ENCODE results near the gene IFI44L. TPM values are rescaled to one million over a fixed set of nuclear protein-coding genes. Genes with fewer than 3 reads are reported as not detected.

Gene IFI44L
- total RNA-seq, 2 donors from 2014 or later: 0.74 to 2.1 TPM

DNA sequence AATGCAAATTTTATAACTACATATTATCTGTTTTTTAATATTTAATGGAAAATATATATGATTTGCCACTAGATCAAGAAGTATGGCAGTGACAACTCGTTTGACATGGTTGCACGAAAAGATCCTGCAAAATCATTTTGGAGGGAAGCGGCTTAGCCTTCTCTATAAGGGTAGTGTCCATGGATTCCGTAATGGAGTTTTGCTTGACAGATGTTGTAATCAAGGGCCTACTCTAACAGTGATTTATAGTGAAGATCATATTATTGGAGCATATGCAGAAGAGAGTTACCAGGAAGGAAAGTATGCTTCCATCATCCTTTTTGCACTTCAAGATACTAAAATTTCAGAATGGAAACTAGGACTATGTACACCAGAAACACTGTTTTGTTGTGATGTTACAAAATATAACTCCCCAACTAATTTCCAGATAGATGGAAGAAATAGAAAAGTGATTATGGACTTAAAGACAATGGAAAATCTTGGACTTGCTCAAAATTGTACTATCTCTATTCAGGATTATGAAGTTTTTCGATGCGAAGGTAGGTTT lies 29.9 kb downstream of the IFI44L start:
- intact Hi-C loops (cut with DNase I): no loop called here
- Histone ChIP-seq H3K9ac (ENCODE audit: low read depth in 2 of 2, low read length in 2 of 2) (no peak overlapping the region), H3K36me3 (no peaks in the 10 kb centered on the region), H3K4me3 (peak overlapping the region; percentile 8), H3K9me3 (no peaks in the 10 kb centered on the region), H3K4me1 (no peaks in the 10 kb centered on the region), H3K27ac (peak overlapping the region; percentile 29), H3K27me3 (no peaks in the 10 kb centered on the region)
- DNase-seq: no peak
- TF ChIP-seq, protein P1, sequence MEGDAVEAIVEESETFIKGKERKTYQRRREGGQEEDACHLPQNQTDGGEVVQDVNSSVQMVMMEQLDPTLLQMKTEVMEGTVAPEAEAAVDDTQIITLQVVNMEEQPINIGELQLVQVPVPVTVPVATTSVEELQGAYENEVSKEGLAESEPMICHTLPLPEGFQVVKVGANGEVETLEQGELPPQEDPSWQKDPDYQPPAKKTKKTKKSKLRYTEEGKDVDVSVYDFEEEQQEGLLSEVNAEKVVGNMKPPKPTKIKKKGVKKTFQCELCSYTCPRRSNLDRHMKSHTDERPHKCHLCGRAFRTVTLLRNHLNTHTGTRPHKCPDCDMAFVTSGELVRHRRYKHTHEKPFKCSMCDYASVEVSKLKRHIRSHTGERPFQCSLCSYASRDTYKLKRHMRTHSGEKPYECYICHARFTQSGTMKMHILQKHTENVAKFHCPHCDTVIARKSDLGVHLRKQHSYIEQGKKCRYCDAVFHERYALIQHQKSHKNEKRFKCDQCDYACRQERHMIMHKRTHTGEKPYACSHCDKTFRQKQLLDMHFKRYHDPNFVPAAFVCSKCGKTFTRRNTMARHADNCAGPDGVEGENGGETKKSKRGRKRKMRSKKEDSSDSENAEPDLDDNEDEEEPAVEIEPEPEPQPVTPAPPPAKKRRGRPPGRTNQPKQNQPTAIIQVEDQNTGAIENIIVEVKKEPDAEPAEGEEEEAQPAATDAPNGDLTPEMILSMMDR (IDR thresholded peaks at IDR 0.05): no peak

DNA sequence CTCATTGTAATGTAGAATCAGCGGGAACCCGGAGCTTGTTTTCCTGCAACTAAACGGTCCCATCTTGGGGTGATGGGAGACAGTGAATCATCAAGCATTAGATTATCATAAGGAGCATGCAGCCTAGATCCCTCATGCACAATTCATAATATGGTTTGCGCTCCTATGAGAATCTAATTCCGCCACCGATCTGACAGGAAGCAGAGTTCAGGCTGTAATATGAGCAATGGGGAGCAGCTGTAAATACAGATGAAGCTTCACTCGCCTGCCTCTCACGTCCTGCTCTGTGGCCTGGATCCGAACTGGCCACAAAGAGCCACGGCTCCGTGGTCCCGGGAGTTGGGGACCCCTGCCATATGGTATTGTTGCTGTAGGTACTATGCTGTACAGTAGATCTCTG lies 31.0 kb downstream of the IFI44L start:
- TF ChIP-seq, protein P1 (IDR thresholded peaks at IDR 0.05): no peak
- intact Hi-C loops (cut with DNase I): no loop called here
- H3K27ac ChIP-seq: no peak overlapping the region

DNA sequence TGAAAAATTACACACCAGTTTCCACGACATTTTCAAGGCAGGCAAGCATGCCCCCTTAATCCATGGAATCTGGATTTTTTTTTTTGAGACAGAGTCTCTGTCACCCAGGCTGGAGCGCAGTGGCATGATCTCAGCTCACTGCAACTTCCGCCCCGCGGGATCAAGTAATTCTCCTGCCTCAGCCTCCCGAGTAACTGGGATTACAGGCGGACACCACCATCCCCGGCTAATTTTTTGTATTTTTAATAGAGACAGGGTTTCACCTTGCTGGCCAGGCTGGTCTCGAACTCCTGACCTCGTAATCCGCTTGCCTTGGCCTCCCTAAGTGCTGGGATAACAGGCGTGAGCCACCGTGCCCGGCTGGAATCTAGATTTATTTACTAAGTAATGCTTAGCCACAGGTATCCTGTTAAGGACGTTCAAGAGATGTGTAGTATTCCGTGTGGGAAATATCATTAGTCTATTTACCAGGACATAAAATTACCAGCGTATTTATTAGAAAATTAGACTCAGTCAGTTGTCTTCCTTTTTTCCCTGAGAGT lies 31.8 kb downstream of the IFI44L start:
- TF ChIP-seq, protein P1 (IDR thresholded peaks at IDR 0.05): no peak
- Histone ChIP-seq H3K4me1 (no peaks in the 10 kb centered on the region), H3K36me3 (no peaks in the 10 kb centered on the region), H3K27ac (no peak overlapping the region), H3K4me3 (no peak overlapping the region), H3K9ac (ENCODE audit: low read depth in 2 of 2, low read length in 2 of 2) (no peak overlapping the region), H3K27me3 (no peaks in the 10 kb centered on the region), H3K9me3 (no peaks in the 10 kb centered on the region)
- no peak for DNase-seq
- intact Hi-C loops (cut with DNase I): no loop called here

More for the DNA sequence above, 31.0 kb downstream of the IFI44L start:
- H3K4me1 ChIP-seq: no peaks in the 10 kb centered on the region
- peak overlapping the region; percentile 3 for H3K4me3 ChIP-seq
- H3K36me3 ChIP-seq: no peaks in the 10 kb centered on the region
- H3K27me3 ChIP-seq: no peaks in the 10 kb centered on the region
- H3K9me3 ChIP-seq: no peaks in the 10 kb centered on the region
- H3K9ac ChIP-seq (ENCODE audit: low read depth in 2 of 2, low read length in 2 of 2): no peak overlapping the region
- DNase-seq: no peak

DNA sequence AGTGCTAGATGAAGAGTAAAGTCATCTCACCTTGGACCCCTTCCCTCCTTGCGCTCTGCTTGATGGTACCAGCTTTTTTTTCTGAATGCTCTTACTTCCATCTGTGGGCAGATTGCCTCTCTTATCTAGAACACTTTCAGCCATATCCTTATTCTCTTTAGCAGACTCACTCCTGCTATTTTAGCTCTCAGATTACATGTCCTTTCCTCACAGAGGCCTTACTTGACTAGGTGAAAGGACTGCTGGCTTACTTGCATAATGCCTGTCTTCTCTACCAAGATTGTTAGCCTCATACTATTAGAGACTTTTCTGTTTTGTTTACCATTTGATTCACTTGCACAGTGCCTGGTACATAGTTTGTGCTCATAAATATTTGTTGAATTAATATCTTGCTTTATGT lies 38.7 kb downstream of the IFI44L start:
- Histone ChIP-seq H3K27me3 (no peaks in the 10 kb centered on the region), H3K4me3 (no peak overlapping the region), H3K4me1 (no peaks in the 10 kb centered on the region), H3K9ac (ENCODE audit: low read depth in 2 of 2, low read length in 2 of 2) (no peak overlapping the region), H3K9me3 (no peaks in the 10 kb centered on the region), H3K36me3 (no peaks in the 10 kb centered on the region), H3K27ac (no peak overlapping the region)
- intact Hi-C loops (cut with DNase I): no loop called here
- TF ChIP-seq, protein P1 (IDR thresholded peaks at IDR 0.05): no peak
- DNase-seq: no peak

DNA sequence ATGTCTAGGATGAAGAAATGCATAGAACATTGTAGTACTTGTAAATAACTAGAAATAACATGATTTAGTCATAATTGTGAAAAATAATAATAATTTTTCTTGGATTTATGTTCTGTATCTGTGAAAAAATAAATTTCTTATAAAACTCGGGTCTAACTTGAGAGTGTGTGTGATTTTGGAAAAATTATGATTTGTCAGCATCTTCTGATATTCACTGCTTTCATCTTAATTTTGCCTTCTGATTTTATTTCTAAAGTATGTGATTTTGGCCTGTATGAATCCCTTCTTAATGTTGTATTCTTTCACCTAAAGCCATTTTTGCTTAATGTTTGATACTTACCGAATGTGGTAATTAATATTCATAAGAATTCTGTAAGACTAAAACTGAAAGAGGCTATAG lies 43.7 kb downstream of the IFI44L start:
- DNase-seq: no peak
- Histone ChIP-seq H3K9ac (ENCODE audit: low read depth in 2 of 2, low read length in 2 of 2) (no peak overlapping the region), H3K4me3 (no peak overlapping the region), H3K9me3 (no peaks in the 10 kb centered on the region), H3K36me3 (no peaks in the 10 kb centered on the region), H3K27me3 (no peaks in the 10 kb centered on the region), H3K4me1 (no peaks in the 10 kb centered on the region), H3K27ac (no peak overlapping the region)
- intact Hi-C loops (cut with DNase I): no loop called here
- TF ChIP-seq, protein P1 (IDR thresholded peaks at IDR 0.05): no peak
